ENCODE data around the gene KCNJ4. TPM values are rescaled to one million over a fixed set of nuclear protein-coding genes. Genes with fewer than 3 reads are reported as not detected.

Gene KCNJ4
- total RNA-seq: not detected in 2 replicates

GRCh38 chr22:38455076-38455529 lies at the start of gene KCNJ4:
Gene KCNJ4, minus strand, starts transcription at chr22:38455199. Its CDS starts 27,067 bp downstream, at chr22:38428132.

GRCh38 chr22:38467904-38468442 lies 13.0 kb upstream of the KCNJ4 start, which contains the start of gene KDELR3:
Gene KDELR3, plus strand, starts transcription at chr22:38468096. Its CDS starts 138 bp downstream, at chr22:38468234.

Other genes with a start within 250 kb of the KCNJ4 start
- 27.5 and 81.4 TPM in 2 replicates for gene TMEM184B, start 182.2 kb downstream of the KCNJ4 start, total RNA-seq
- gene CSNK1E, start 137.8 kb downstream of the KCNJ4 start, total RNA-seq: 111 and 139 TPM in 2 replicates
- 67.5 and 126 TPM in 2 replicates for gene KDELR3, start 12.9 kb upstream of the KCNJ4 start, total RNA-seq
- 590 and 771 TPM in 2 replicates for gene DDX17, start 51.1 kb upstream of the KCNJ4 start, total RNA-seq
- 5.0 and 5.5 TPM in 2 replicates for gene DMC1, start 115.0 kb upstream of the KCNJ4 start, total RNA-seq
- 1.2 and 3.1 TPM in 2 replicates for gene FAM227A, start 201.2 kb upstream of the KCNJ4 start, total RNA-seq
- 14.2 and 20.4 TPM in 2 replicates for gene CBY1, start 201.4 kb upstream of the KCNJ4 start, total RNA-seq
- gene TOMM22, start 226.8 kb upstream of the KCNJ4 start, total RNA-seq: 48.7 and 97.0 TPM in 2 replicates
- 55.0 and 76.5 TPM in 2 replicates for gene JOSD1, start 245.7 kb upstream of the KCNJ4 start, total RNA-seq

Measured in placental epithelial cell (primary cell).